Activated T-helper 1 cell treated with Interleukin-2 at 50 U/mL for 16 hours (primary cell): ENCODE data around the gene VEGFB.

Experiments
- DNase-seq: peaks from one replicate; pipeline ENCODE4 v3.0.0-alpha.2; 2020; ENCODE audit warnings: low read depth

The VEGFB gene

GRCh38 chr11:64211181-64211872 is 23.1 kb upstream of the VEGFB start:
- no peak for DNase-seq

- DNase-seq = no peak
Observed at GRCh38 chr11:64216879-64217278, 17.5 kb upstream of the VEGFB start.

GRCh38 chr11:64218628-64219353 is 15.6 kb upstream of the VEGFB start:
- no peak for DNase-seq

GRCh38 chr11:64219354-64219684 is 15.1 kb upstream of the VEGFB start:
- DNase-seq = no peak

GRCh38 chr11:64219755-64220154 is 14.6 kb upstream of the VEGFB start:
- DNase-seq = no peak

- DNase-seq = no peak
Observed at GRCh38 chr11:64220271-64220670, 14.1 kb upstream of the VEGFB start.

- DNase-seq = no peak
Observed at GRCh38 chr11:64220798-64221197, 13.6 kb upstream of the VEGFB start.

GRCh38 chr11:64222651-64223000 is 11.8 kb upstream of the VEGFB start:
- no peak for DNase-seq

- DNase-seq = no peak
Observed at GRCh38 chr11:64223001-64223651, 11.3 kb upstream of the VEGFB start.

- DNase-seq = no peak
Observed at GRCh38 chr11:64224151-64224890, 10.1 kb upstream of the VEGFB start.

GRCh38 chr11:64224891-64225607 is 9.3 kb upstream of the VEGFB start:
- no peak for DNase-seq

GRCh38 chr11:64225608-64226506 is 8.5 kb upstream of the VEGFB start, which contains the start of the genes NUDT22 and TRPT1:
Gene NUDT22, plus strand, starts transcription at chr11:64226274. Its CDS starts 379 bp downstream, at chr11:64226653.
Gene TRPT1, minus strand, starts transcription at chr11:64226186. Its CDS starts 326 bp downstream, at chr11:64225860.
- peak; percentile 89 for DNase-seq

GRCh38 chr11:64226507-64227051 is 7.8 kb upstream of the VEGFB start:
- no peak for DNase-seq

- no peak for DNase-seq
Observed at GRCh38 chr11:64227405-64227956, 6.9 kb upstream of the VEGFB start.

- DNase-seq = no peak
Observed at GRCh38 chr11:64229090-64229743, 5.2 kb upstream of the VEGFB start.

- DNase-seq = no peak
Observed at GRCh38 chr11:64229744-64230170, 4.6 kb upstream of the VEGFB start.

- DNase-seq = peak; percentile 78
Observed at GRCh38 chr11:64230171-64230984, 4.0 kb upstream of the VEGFB start, which contains the start of gene DNAJC4. Gene DNAJC4, plus strand, starts transcription at chr11:64230548. Its CDS starts 307 bp downstream, at chr11:64230855.

GRCh38 chr11:64230985-64231365 is 3.4 kb upstream of the VEGFB start:
- no peak for DNase-seq

- no peak for DNase-seq
Observed at GRCh38 chr11:64231546-64231945, 2.8 kb upstream of the VEGFB start.
